Amniotic stem cell (primary cell): ENCODE data around the gene BLTP3A.
"Not testable (repeated sequence)": the region's sequence is repeated elsewhere in the genome, so short reads cannot be mapped to it uniquely, and the experiment has no call there.

Experiments
- DNase-seq: peaks from one replicate; lab custom pipeline; 2025; lab: John Stamatoyannopoulos, UW

Gene BLTP3A

DNA sequence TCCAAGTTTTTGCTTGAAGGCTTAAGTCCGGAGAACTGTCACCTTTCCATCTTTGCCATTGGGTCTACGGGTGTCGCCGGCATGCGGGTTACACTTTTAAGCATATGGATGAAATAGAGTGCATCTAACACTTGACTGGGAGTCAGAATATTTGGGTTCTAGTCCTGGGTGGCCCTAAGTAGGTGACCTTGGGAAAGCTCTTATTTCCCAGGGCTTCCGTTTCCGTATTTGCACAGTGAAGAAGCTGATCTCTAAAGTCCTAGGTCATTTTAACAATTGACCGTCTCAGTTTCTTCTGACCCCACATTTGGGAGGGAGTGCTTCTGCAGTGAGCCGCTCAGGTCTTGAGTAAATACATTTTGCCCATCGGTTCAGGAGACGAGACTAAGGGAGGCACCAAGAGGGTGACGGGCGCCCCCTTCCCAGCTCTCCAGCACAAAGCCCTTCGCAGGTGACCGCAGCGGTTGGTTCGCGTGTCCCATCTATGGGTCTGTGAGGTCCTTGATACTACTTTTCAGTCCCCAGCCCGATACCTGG is 651 bp upstream of the BLTP3A start:
- DNase-seq, result no peak

GRCh38 chr6:34792605-34793500 is 970 bp downstream of the BLTP3A start:
- DNase-seq, result peak; percentile 4

- no peak for DNase-seq
Observed at GRCh38 chr6:34793877-34794276, 2.0 kb downstream of the BLTP3A start.

GRCh38 chr6:34795836-34796425 is 4.0 kb downstream of the BLTP3A start:
- peak; percentile 5 for DNase-seq

DNA sequence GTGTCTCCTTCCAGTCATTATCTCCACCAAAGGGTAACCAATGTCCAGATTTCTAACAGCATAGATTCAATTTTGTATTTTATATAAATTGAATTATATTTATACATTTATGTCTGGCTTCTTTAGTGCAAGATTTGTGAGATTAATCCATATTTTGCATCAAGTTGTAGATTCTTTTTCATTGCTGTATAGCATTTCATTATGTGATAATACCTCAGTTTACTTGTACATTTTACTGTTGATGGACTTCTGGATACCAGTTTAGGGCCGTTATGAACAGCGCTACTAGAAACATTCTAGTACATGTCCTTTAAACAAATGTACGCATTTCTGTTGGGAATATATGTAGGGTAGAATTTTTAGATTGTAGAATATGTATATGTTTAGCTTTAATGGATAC is 6.2 kb downstream of the BLTP3A start:
- no peak for DNase-seq

DNA sequence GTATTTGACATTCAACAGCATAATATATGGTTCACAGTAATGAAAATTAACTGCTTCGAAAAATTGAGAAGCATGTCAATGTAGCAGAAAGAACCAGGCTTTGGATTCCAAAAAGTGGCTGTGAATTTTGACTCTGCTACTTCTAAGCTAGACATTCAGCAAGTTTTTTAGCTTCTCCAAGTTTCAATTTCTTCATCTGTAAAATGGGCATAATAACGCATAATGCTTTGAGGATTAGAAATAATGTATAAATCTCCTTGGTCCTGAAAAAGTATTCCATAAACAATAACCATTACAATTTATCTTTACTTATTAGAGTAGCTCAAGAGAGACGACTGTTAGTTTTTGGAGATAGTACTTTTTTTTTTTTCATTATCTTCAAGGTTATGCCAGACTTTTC is 7.7 kb downstream of the BLTP3A start:
- DNase-seq, result no peak

DNA sequence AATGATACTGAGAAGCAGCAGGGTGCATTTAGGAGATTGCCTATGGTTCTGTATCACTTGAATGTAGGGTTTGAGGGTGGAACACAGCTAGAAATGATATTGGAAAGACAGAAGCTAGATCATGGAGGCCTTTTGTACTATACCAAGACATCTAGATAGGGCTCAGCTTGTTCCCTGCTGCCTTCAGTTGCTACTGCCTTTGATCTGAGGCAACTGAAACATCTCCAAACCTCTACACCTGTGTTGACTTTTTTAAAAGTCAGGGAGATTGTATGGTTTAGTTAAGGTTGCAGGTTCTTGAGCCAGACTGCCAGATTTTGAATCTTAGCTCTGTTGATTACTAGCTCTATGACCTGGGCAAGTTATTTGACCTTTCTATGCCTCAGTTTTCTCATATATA is 12.7 kb downstream of the BLTP3A start:
- DNase-seq, result no peak

DNA sequence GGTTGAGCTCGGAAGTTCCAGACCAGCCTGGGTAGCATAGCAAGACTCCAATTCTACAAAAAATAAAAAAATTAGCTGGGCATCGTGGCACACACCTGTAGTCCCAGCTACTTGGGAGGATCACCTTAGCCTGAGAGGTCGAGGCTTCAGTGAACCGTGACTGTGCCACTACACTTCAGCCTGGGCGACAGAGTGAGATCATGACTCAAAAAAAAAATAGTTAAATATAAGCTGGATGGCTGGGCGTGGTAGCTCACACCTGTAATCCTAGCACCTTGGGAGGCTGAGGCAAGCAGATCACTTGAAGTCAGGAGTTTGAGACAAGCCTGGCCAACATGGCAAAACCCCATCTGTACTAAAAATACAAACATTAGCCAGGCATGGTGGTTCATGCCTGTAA is 13.2 kb downstream of the BLTP3A start:
- not testable (repeated sequence) for DNase-seq

- DNase-seq, result no peak
Observed at GRCh38 chr6:34806738-34807453, 15.0 kb downstream of the BLTP3A start.

GRCh38 chr6:34808473-34808872 is 16.6 kb downstream of the BLTP3A start:
- DNase-seq, result not testable (repeated sequence)

DNA sequence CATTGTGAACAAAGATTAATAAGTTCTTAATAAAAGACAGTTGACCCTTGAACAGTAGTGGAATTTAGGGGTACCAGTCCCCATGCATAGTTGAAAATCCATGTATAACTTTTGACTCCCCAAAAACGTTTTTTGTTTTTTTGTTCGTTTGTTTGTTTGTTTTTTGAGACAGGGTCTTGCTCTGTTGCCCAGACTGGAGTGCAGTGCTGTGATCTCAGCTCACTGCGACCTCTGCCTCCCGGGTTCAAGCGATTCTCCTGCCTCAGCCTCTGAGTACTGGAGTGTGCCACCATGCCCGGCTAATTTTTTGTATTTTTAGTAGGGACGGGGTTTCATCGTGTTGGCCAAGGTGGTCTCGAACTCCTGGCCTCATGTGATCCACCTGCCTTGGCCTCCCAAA is 17.5 kb downstream of the BLTP3A start:
- DNase-seq, result not testable (repeated sequence)

- DNase-seq, result no peak
Observed at GRCh38 chr6:34810017-34810882, 18.4 kb downstream of the BLTP3A start.

DNA sequence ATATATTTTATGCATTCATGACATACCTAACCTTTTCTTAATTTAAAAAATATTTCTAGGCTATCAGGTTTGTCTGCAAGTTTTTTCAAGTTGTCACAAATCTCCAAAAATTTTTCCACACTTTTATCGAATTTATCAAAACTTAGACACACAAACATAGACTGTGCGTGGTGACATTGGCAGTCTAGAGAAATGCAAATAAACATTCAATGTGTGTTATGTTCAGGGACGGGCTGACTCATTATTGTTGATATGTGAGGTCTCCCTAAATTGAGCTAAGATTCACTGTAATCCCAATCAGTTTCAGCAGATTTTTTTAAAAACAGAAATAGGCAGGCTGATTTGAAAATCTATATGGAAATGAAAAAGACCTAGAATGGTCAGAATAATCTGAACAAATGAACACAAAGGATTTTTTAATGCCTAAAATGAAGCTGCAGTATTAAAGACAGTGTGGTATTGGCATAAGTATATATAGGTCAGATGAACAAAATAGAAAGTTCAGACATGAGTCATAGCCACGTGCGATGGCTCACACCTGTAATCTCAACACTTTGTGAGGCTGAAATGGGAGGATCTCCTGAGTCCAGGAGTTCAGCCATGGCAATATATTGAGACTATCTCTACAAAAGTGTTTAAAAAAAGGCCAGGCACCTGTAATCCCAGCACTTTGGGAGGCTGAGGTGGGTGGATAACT is 19.2 kb downstream of the BLTP3A start:
- no peak for DNase-seq

DNA sequence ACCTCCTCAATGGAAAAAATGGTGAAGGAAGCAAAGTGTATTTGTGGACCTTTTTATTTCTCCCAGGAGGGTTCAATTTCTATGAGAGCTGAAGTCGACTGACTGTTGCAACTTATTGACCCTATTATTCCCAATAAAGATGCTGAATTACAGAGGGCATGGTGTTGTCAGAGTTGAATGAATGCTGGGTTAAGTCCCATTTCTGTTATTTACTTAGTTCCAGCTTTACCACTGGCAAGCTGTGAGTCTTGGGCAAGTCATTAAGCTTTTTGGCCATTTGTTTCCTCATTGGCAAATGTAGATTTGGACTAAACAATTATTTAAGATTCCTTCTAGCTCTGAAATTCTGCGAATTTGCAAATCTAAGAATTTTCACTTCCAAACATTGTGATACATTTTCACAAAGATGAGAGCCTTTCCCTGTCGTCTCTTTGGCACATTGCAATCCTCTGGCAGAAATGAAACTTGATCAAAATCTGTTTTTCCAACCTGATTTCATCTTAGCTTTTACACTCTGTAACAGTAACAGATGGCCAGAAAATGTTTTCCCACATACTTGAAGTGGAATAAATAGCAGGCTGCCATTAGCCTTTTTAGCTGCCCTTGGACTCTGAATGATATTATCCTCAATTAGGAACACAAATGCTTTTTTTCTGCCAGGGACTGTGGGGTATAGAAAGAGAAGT is 21.3 kb downstream of the BLTP3A start:
- DNase-seq, result no peak

DNA sequence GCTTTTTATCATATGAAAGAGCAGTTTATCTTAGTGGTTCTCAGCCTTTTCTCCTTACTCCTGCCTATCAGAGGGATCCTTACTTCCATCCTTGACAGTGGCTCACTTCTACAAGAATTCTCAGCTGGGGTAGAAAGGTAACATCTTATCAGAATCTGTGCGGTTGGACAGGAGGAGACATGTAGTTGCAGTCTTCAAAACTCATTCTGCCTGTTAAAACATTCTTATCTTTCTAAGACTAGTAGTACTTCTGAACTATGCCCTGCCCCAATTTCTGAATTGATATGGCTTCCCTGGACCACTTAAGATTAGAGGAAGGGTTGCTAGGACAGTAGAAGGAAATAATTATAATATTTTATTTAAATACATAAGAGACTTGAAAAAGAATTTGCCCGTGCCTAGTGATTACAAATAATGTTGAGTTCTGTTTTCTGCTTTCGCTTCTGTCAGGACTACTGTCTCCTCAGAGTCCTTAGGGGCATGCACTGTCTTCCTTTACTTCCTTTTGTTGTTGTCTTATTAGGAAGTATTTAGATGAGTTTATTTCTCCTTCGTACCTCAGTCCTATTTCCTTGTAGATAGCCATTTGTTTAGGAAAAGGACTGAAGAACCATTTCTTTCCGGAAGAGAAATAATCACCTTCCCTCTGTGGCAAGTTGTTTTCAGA is 24.9 kb downstream of the BLTP3A start:
- no peak for DNase-seq

DNA sequence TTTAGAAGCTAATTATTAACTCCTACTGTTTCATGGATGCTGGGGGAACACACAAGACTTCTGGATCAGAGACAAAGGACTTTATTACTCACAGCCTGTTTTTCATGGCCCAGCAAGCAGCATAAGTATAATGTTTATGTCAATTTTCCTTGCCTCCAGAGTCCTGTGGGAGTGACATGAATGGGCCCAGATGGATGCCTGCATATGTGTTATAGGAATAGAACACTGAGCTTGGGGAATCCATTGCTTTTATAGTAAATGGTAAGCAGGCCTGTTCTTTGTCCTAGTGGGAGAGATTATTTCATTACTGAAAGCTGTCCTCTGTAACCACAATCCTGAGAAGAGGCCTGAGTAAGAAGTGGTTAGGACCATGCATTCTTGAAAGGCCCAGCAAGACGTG is 25.6 kb downstream of the BLTP3A start:
- no peak for DNase-seq

DNA sequence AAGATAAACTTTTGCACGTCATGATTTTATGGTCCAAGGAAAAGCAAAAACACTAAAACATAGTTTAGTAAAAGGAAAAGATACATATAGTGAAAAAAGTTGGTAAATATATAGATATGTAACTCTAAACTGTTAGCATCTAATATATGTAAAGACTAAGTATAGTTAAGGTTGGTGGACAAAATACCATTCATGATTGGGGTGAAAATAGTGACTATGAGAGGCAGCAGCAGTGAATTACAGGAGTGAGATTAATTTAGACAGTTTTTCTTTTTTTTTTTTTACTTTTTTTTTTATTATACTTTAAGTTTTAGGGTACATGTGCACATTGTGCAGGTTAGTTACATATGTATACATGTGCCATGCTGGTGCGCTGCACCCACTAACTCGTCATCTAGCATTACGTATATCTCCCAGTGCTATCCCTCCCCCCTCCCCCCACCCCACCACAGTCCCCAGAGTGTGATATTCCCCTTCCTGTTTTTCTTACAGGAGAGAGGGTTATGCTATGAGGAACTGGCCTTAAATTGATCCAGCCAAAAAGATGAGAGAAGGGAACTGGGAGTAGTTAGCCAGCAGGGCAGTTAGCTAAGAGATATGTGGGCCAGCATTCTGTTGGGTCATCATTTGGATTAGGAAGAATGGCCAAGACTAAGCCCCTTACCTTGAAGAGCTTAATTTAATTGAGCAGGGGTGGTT is 27.1 kb downstream of the BLTP3A start:
- not testable (repeated sequence) for DNase-seq

DNA sequence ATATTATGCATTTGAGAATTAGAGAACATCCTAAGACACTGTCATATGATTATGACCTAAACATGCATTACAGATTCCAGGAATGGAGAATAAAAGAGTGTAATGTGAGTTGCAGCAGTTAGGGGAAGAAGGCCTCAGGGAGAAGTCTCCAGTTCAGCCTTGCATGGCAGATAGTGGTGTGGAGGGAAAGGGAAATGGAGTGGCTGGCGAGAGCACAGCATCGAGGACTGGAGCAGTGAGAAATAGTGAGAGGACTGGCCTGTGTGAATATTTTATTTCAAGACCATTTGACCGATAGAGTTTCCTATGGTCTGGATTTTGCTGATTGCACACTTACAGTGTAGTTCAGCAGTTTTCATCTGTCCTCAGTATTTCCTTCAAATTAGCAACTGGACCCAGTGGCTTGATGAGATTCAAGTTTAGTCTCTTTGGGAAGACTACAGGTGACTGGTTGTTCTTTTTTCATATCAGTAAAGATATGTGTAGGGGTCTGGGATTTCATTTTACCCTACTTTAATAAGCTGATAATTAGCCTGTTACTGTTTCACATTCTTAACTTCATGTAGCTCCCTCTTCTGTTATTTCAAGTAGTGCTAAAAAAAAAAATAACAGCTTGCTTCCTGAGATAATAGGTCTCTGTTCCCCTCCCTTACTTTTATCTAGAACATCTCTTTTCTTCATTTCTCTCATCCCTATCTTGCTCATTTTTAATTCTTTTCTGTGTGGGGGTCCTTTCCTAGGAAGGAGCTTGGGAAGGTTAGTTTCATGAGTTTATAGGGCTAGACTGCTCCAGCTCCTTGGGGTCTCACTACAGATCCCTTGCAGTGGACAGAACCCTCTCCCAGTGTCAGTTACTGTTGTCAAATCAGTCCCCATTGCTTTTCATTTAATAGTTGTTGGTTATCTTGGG is 27.9 kb downstream of the BLTP3A start:
- DNase-seq, result no peak
